K562 (cell line): ENCODE data around the gene MRPL16. TPM values are rescaled to one million over a fixed set of nuclear protein-coding genes. Genes with fewer than 3 reads are reported as not detected.

Experiments used
- ATF1 ChIP-seq, 2 experiments: fragments of 450-650 bp in 1 of 2; IDR thresholded peaks; 2 replicates each; pipeline ENCODE4 v1.6.1; 2016; ENCODE audit warnings: missing compliant biosample characterization in 1 of 2, missing genetic modification characterization in 1 of 2
- ELF2 ChIP-seq: fragments of 250-450 bp; sonication (Bioruptor Pico); IDR thresholded peaks from 2 replicates; pipeline ENCODE4 v1.5.0; 2021; ENCODE audit warnings: mild to moderate bottlenecking
- EP400 ChIP-seq: fragments of 450-650 bp; IDR thresholded peaks from 2 replicates; pipeline ENCODE4 v1.6.1; 2017; ENCODE audit warnings: antibody characterized with exemption, mild to moderate bottlenecking, moderate library complexity
- EZH2 ChIP-seq: IDR thresholded peaks from 2 replicates; pipeline ENCODE4 v1.6.1; 2012; ENCODE audit warnings: low read depth, mild to moderate bottlenecking, inconsistent platforms, low read length, borderline replicate concordance
- GTF2A2 ChIP-seq: IDR thresholded peaks from 2 replicates; pipeline ENCODE4 v1.6.1; 2016; ENCODE audit warnings: mild to moderate bottlenecking, missing genetic modification characterization, missing compliant biosample characterization
- MAFF ChIP-seq: IDR thresholded peaks from 2 replicates; pipeline ENCODE4 v1.6.1; 2012; ENCODE audit warnings: low read length, improper control_type of control experiment
- RNF2 ChIP-seq: sonication (generic); IDR thresholded peaks from 2 replicates; pipeline ENCODE4 v1.6.1; 2016
- SMAD2 ChIP-seq: fragments of 150-350 bp; IDR thresholded peaks from 2 replicates; pipeline ENCODE4 v1.6.1; 2014; ENCODE audit warnings: low read depth, mild to moderate bottlenecking, low read length
- ZNF239 ChIP-seq: fragments of 250-450 bp; sonication (Bioruptor Pico); IDR thresholded peaks from 2 replicates; pipeline ENCODE4 v1.4.0; 2020; ENCODE audit warnings: mild to moderate bottlenecking
- ZNF707 ChIP-seq: fragments of 250-450 bp; sonication (Bioruptor Pico); conservative IDR thresholded peaks from 2 replicates; pipeline ENCODE4 v1.8.0; 2022; ENCODE audit warnings: inconsistent platforms, mild to moderate bottlenecking, moderate library complexity
- ZNF778 ChIP-seq: fragments of 450-650 bp; formaldehyde crosslinking; IDR thresholded peaks from 2 replicates; pipeline ENCODE4 v1.4.0; 2020; ENCODE audit warnings: mild to moderate bottlenecking, moderate library complexity
- ZNF79 ChIP-seq: fragments of 250-450 bp; sonication (Bioruptor Pico); IDR thresholded peaks from 2 replicates; pipeline ENCODE4 v1.4.0; 2020; ENCODE audit warnings: low read depth, mild to moderate bottlenecking, moderate library complexity
- polyA plus RNA-seq, 8 experiments: library from polyadenylated mRNA; depleted of rRNA in 4 of 8; stranded (reverse) in 5 of 8; unstranded in 3 of 8; fragments of >200 nt; fragmentation: Nextera tagmentation in 2 of 8; fragmentation: Illumina TruSeq in 1 of 8; extraction: Ambion mirVana in 2 of 8; extraction: Trizol in 1 of 8; gene quantifications; 2 replicates each; pipeline versions ENCODE4 v1.2.1 to v1.2.3, GENCODE V29; 2011 to 2014; ENCODE audit warnings: inconsistent platforms in 1 of 8, missing spikeins in 1 of 8
- total RNA-seq, 7 experiments: library from RNA; depleted of rRNA in 6 of 7; stranded (reverse); fragments of >200 nt in 6 of 7; fragmentation: Illumina TruSeq in 2 of 7; extraction: Trizol in 2 of 7; gene quantifications; 2 replicates each; pipeline versions ENCODE4 v1.2.1 to v1.2.3, GENCODE V29; 2011 to 2021; ENCODE audit warnings: low replicate concordance in 1 of 7
- TF ChIP-seq, protein P1 (sequence below): fragments of 450-650 bp; IDR thresholded peaks from 2 replicates; pipeline ENCODE4 v1.6.1; 2017; ENCODE audit warnings: antibody characterized with exemption, mild to moderate bottlenecking
- TF ChIP-seq, protein P2 (sequence below): sonication (generic); formaldehyde crosslinking; IDR thresholded peaks from 2 replicates; pipeline ENCODE4 v1.8.0; 2022; ENCODE audit warnings: missing genetic modification reagents, mild to moderate bottlenecking, borderline replicate concordance
- TF ChIP-seq, protein P3 (sequence below), 2 experiments: IDR thresholded peaks; 2 replicates each; pipeline ENCODE4 v1.6.1; 2012; ENCODE audit warnings: improper control_type of control experiment in 2 of 2, low read depth in 2 of 2, low read length in 2 of 2, borderline replicate concordance in 1 of 2
- TF ChIP-seq, protein P4 (sequence below), 2 experiments: fragments of 200-800 bp in 1 of 2; sonication (Bioruptor generic) in 1 of 2; sonication (generic) in 1 of 2; formaldehyde crosslinking in 1 of 2; IDR thresholded peaks in 1 of 2; conservative IDR thresholded peaks in 1 of 2; 2 replicates each; pipeline versions ENCODE4 v1.5.0 to v1.6.1; 2016 to 2020; ENCODE audit warnings: missing compliant biosample characterization in 1 of 2, missing genetic modification characterization in 1 of 2, missing genetic modification reagents in 1 of 2
- TF ChIP-seq, protein P5 (sequence below): fragments of 250-450 bp; sonication (Bioruptor Pico); IDR thresholded peaks from 2 replicates; pipeline ENCODE4 v1.5.0; 2020; ENCODE audit warnings: mild to moderate bottlenecking

The MRPL16 gene
- total and polyA plus RNA-seq, 9 of the 15 experiments (the other 6 are each of a cell fraction or from before 2014, with no cell fraction given) = 63.3 to 209 (median 157) TPM

DNA sequence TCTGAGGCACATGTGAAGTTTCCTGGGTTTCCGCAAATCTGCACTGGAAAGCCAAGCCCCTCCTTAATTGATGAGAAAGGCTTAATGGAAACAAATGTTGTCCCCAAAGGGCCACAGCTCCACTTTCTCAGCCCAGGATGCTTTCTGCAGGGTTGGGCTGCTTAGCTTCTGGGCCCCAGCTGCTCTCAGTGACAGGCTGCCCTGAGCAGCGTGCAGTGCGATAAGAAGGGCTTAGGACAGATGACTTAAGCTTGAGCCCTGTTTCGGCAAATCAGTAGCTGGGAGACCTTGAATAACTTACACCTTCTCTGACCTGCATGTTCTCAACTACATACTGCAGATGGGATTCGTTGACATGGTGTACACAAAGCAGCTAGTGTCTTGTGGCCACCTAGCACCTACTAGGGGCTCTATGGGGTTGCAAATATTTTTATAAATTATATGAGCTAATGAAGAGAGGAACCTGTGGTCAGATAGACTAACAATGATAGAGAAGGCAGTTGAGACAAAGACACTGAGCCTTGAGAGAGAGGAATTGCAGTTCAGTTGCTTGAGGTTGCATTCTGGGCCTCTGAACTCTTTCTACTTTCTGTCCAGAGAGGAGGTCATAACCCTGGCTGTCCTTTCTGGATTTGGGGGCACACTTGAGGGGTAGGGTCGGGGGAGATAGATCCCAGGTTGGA lies 43.9 kb downstream of the MRPL16 start (continued):
- TF ChIP-seq, protein P1, sequence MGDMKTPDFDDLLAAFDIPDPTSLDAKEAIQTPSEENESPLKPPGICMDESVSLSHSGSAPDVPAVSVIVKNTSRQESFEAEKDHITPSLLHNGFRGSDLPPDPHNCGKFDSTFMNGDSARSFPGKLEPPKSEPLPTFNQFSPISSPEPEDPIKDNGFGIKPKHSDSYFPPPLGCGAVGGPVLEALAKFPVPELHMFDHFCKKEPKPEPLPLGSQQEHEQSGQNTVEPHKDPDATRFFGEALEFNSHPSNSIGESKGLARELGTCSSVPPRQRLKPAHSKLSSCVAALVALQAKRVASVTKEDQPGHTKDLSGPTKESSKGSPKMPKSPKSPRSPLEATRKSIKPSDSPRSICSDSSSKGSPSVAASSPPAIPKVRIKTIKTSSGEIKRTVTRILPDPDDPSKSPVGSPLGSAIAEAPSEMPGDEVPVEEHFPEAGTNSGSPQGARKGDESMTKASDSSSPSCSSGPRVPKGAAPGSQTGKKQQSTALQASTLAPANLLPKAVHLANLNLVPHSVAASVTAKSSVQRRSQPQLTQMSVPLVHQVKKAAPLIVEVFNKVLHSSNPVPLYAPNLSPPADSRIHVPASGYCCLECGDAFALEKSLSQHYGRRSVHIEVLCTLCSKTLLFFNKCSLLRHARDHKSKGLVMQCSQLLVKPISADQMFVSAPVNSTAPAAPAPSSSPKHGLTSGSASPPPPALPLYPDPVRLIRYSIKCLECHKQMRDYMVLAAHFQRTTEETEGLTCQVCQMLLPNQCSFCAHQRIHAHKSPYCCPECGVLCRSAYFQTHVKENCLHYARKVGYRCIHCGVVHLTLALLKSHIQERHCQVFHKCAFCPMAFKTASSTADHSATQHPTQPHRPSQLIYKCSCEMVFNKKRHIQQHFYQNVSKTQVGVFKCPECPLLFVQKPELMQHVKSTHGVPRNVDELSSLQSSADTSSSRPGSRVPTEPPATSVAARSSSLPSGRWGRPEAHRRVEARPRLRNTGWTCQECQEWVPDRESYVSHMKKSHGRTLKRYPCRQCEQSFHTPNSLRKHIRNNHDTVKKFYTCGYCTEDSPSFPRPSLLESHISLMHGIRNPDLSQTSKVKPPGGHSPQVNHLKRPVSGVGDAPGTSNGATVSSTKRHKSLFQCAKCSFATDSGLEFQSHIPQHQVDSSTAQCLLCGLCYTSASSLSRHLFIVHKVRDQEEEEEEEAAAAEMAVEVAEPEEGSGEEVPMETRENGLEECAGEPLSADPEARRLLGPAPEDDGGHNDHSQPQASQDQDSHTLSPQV = no peak
- TF ChIP-seq, protein P2, sequence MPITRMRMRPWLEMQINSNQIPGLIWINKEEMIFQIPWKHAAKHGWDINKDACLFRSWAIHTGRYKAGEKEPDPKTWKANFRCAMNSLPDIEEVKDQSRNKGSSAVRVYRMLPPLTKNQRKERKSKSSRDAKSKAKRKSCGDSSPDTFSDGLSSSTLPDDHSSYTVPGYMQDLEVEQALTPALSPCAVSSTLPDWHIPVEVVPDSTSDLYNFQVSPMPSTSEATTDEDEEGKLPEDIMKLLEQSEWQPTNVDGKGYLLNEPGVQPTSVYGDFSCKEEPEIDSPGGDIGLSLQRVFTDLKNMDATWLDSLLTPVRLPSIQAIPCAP = no peak
- TF ChIP-seq, protein P3, sequence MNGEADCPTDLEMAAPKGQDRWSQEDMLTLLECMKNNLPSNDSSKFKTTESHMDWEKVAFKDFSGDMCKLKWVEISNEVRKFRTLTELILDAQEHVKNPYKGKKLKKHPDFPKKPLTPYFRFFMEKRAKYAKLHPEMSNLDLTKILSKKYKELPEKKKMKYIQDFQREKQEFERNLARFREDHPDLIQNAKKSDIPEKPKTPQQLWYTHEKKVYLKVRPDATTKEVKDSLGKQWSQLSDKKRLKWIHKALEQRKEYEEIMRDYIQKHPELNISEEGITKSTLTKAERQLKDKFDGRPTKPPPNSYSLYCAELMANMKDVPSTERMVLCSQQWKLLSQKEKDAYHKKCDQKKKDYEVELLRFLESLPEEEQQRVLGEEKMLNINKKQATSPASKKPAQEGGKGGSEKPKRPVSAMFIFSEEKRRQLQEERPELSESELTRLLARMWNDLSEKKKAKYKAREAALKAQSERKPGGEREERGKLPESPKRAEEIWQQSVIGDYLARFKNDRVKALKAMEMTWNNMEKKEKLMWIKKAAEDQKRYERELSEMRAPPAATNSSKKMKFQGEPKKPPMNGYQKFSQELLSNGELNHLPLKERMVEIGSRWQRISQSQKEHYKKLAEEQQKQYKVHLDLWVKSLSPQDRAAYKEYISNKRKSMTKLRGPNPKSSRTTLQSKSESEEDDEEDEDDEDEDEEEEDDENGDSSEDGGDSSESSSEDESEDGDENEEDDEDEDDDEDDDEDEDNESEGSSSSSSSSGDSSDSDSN (IDR thresholded peaks at IDR 0.05; ENCODE audit: borderline replicate concordance in 1 of 2, low read depth in 2 of 2, low read length in 2 of 2) = peak in 1 of 2 experiments; percentile 60; a peak in 1 of 4 replicates
- no peak for TF ChIP-seq ZNF778 (CRISPR knock-in tag)
- TF ChIP-seq MAFF = no peak
- TF ChIP-seq ELF2 (CRISPR knock-in tag) = no peak
- no peak for TF ChIP-seq ZNF707 (CRISPR knock-in tag)
- TF ChIP-seq, protein P4, sequence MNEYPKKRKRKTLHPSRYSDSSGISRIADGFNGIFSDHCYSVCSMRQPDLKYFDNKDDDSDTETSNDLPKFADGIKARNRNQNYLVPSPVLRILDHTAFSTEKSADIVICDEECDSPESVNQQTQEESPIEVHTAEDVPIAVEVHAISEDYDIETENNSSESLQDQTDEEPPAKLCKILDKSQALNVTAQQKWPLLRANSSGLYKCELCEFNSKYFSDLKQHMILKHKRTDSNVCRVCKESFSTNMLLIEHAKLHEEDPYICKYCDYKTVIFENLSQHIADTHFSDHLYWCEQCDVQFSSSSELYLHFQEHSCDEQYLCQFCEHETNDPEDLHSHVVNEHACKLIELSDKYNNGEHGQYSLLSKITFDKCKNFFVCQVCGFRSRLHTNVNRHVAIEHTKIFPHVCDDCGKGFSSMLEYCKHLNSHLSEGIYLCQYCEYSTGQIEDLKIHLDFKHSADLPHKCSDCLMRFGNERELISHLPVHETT (CRISPR knock-in tag; conservative IDR thresholded peaks at IDR 0.05 in 1 of 2, IDR thresholded peaks at IDR 0.05 in 1 of 2) = no peak
- TF ChIP-seq ZNF239 (CRISPR knock-in tag) = no peak
- TF ChIP-seq, protein P5, sequence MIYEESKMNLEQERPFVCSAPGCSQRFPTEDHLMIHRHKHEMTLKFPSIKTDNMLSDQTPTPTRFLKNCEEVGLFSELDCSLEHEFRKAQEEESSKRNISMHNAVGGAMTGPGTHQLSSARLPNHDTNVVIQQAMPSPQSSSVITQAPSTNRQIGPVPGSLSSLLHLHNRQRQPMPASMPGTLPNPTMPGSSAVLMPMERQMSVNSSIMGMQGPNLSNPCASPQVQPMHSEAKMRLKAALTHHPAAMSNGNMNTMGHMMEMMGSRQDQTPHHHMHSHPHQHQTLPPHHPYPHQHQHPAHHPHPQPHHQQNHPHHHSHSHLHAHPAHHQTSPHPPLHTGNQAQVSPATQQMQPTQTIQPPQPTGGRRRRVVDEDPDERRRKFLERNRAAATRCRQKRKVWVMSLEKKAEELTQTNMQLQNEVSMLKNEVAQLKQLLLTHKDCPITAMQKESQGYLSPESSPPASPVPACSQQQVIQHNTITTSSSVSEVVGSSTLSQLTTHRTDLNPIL (CRISPR knock-in tag) = no peak
- TF ChIP-seq EP400 = no peak
- TF ChIP-seq RNF2 = no peak
- TF ChIP-seq SMAD2 = no peak
- TF ChIP-seq ATF1 (CRISPR knock-in tag; IDR thresholded peaks at IDR 0.05) = no peak
- peak; percentile 36; the same call in 1 of the 2 replicates for TF ChIP-seq ATF1 (tag; IDR thresholded peaks at IDR 0.05)
- TF ChIP-seq GTF2A2 = no peak
- TF ChIP-seq EZH2 = no peak
- no peak for TF ChIP-seq ZNF79
